ENCODE measurements around the gene LRRIQ3. TPM values are rescaled to one million over a fixed set of nuclear protein-coding genes. Genes with fewer than 3 reads are reported as not detected.
A peak's percentile ranks its signal among the peaks of the same experiment; 100 is the strongest.
"Not testable (repeated sequence)": the region's sequence is repeated elsewhere in the genome, so short reads cannot be mapped to it uniquely, and the experiment has no call there.

LRRIQ3 gene
- total RNA-seq, 1 donor from 2014 or later = 0.35 TPM

DNA sequence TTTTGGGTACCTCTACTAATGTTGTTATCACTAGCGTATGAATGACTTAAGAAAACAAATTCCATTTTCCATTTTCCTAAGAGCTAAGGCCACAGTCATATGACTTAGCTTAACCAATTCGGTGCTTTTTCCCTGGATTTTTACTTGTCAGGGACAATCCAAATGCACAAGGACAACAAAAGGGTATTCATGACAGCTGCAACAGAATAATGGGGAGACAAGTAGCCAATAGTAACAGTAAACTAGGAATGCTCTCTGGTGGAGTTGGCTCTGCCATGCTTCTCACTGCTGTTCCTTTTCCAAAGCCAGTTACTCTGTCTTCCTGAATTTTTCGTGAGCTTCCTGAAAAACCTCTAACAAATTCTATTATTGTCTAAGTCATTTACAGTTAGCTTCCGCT lies 52.9 kb downstream of the LRRIQ3 start:
- ATAC-seq (no peak), DNase-seq (no peak)
- intact Hi-C loops (cut with micrococcal nuclease) = no loop called here

DNA sequence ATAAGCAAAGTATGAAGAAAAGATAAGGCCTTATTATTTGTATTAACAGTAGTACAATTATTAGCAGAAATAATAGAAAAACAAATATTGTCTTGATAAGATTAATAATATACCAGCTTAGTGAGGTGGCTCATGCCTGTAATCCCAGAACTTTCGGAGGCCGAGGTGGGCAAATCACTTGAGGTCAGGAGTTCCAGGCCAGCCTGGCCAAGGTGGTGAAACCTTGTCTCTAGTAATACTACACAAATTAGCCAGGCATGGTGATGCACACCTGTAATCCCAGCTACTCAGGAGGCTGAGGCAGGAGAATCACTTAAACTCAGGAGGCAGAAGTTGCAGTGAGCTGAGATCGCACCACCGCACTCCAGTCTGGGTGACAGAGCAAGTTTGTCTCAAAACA lies 80.6 kb downstream of the LRRIQ3 start:
- DNase-seq; ATAC-seq; intact Hi-C loops (cut with micrococcal nuclease): not testable (repeated sequence)

DNA sequence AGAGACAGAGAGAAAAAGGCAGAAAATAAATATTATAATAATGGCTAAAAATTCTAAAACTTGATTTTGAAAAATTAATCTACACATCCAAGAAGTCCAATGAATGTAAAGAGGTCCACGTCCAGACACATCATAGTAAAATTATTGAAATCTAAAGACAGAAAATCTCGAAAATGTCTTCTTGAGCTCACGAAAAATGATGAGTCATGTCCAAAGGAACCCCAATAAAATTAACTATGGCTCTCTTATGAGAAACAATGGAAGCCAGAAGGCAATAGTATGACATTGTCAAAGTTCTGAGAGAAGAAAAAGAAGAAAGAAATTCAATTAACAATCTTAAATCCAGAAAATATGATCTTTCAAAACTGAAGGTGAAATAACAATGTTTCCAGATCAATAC lies 84.6 kb downstream of the LRRIQ3 start:
- intact Hi-C loops (cut with micrococcal nuclease) = no loop called here
- ATAC-seq = no peak
- no peak for DNase-seq

DNA sequence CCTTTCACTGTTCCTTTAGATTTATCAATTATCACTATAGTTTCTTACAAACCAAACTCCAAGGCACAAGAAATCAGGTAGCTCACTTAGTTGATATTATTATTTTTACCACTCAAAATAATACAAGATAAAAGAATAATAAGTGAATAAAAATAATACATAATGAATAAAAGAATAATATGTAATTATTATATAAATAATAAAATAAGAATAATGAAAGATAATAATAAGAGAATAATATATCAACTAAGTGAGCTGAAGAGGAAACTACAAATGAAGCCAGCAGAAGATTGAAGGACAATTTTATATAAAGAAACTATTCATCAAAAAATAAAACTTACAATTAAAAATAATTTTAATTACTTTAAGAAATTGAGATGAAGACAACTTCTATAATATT lies 90.6 kb downstream of the LRRIQ3 start:
- no peak for DNase-seq
- no peak for ATAC-seq
- intact Hi-C loops (cut with micrococcal nuclease) = no loop called here

DNA sequence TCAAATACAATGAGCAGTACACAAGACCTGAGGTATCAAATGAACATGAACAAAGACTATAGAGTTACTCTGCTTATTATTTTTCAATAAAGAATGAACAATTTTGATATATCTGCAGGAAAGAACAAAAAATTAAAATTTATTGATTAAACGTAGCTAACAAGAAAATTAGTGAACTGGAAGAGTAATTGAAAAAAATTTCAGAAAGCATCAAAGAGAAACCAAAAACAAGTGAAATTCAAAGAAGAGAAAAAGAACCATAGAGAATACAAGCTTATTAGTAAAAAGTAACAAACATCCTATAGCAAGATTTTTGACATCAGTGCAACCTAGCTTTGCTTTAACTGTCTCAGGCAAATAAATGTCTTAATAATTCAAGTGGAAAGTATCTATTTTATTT lies 106.6 kb downstream of the LRRIQ3 start:
- ATAC-seq (no peak), DNase-seq (no peak)
- intact Hi-C loops (cut with micrococcal nuclease) = no loop called here

DNA sequence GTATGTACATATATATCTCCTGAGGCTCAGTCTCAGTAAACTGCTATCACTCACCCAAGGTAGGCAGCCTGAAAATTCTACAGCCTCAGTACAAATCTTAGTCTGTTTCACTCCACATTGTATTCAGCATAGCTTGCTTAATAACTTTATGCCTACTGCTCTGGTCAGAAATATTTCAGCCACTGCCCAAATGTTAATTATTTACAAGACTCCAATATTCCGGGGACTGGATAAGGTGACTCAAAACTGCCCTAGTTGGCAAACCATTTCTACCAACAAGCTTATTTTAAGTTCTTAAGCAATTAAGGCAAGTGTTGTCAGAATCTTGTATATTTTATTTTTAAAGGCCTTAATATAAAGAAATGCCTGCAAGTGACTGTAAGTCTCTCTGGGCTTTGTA lies 114.8 kb downstream of the LRRIQ3 start:
- DNase-seq (no peak), ATAC-seq (no peak)
- intact Hi-C loops (cut with micrococcal nuclease) = no loop called here

DNA sequence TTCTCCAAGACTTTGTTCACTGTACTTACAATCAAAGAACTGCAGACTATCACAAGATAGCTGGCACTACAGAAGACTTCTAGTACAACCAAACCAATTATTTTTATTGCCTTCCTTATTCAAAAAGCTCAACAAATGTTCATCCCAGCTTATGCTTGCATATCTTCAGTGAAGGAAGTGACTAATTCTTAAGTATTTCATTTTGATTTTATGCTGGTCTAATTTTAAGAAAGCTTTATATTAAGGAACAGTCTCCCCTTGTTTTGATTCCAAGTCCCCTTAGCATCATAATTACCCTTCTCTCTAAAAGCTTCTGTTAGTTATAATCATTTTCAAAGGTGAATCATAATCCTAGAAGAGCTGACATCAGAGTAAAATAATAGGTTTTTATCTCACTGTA lies 132.9 kb downstream of the LRRIQ3 start:
- DNase-seq (no peak), ATAC-seq (no peak)
- intact Hi-C loops (cut with micrococcal nuclease) = no loop called here

DNA sequence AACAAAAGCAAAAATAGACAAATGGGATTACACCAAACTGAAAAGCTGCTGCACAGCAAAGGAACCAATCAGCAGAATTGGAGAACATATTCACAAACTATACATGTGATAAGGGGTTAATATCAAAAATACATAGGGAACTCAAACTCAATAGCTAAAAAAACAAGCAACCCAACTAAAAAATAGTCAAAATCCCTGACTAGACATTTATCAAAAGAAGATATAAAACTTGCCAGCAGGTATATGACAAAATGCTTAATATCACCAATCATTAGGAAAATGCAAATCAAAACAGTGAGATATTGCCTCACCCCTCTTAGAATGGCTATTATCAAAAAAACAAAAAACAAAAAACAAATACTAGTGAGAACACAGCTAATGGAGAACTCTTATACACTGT lies 140.3 kb downstream of the LRRIQ3 start:
- intact Hi-C loops (cut with micrococcal nuclease) = no loop called here
- ATAC-seq = no peak
- no peak for DNase-seq

DNA sequence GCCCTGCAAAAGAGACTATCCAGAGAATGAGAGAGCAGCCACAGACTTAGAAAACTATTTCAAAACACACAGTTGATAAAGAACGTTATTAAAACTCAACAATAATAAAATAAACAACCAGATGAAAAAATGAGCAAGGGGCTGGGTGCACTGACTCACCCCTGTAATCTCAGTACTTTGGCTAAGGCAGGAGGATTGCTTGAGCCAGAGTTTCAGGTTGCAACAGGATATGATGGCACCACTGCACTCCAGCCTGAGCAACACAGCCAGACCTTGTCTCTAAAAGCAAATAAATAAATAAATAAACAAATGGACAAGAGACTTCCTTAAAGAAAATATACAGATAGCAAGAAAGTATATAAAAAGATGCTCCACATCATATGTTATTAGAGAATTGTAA lies 144.6 kb downstream of the LRRIQ3 start:
- DNase-seq (no peak), ATAC-seq (no peak)
- intact Hi-C loops (cut with micrococcal nuclease) = no loop called here

DNA sequence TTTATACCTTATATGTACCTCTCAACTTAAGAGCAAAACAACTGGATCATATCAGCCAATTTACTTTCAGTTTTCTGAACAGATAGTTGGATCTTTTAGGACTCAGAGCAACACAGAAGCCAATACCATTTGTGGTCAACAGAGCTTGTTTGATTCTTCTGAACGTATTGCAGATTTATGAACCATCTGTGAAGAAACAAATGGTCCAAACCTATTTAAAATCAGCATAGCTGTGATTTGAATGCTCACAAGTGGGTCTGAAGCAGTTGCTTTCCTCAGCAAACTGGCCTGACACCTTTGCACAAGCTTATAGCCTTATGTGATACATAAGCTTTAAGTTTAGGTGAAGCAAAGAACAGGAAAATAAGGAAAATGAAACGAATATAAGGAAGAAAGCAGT lies 147.6 kb downstream of the LRRIQ3 start:
- DNase-seq = no peak
- no peak for ATAC-seq
- intact Hi-C loops (cut with micrococcal nuclease) = no loop called here

DNA sequence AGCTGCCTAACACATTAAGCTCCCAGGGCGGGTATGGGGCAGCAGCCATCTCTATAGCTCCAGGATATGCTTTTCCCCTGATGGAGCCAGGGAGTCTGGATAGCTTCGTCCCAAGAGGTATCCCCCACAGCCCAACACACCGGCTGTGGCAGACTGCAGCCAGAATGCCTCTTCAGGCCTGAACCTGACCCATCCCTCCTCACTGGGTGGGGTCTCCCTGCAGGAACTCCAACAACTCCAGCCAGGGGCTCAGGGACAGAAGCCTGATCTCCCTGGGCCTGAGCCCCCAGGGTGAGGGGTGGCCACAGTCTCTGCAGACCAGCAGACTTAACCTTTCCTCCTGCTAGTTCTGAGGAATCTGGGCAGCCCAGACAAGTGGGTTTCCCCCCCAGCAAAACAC lies 159.9 kb downstream of the LRRIQ3 start:
- intact Hi-C loops (cut with micrococcal nuclease) = no loop called here
- no peak for ATAC-seq
- no peak for DNase-seq

DNA sequence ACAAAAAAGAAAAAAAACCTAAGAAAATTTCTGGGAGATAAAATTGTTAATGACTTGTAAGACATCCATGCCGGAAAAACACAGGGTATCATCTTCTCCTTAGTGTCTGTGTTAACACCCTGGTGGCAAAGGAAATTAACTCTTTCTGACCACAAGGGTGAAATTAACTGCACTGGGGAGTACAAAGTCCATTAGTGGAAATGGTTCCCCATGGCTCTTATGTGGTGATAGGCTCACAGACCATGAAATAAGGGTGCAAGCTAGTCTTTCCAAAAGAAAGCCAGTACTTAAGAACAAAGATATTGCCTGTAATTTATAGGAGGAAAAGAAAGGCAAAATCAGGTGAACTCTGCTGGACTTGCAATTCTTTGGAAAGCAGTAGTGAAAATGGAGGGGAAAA lies 185.4 kb downstream of the LRRIQ3 start:
- DNase-seq = no peak
- no peak for ATAC-seq
- intact Hi-C loops (cut with micrococcal nuclease) = no loop called here

DNA sequence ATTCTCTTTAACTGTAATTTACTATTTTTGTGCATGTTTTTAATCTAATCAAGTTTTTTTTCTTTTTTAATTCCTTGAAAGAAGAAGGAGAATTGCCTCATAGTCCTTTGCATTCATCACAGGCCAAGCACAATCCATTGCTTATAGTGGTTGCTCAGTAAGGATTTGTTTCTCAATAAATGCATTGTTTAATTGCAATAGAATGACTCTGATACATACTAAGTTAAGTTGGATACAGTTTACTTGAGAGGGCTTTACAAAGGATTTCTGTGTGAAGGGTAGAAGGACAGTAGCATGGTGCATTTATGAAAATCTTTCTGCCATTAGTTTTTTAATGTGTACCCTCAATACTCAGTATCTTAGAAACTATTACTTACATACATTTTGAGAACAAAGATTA lies 186.2 kb downstream of the LRRIQ3 start:
- intact Hi-C loops (cut with micrococcal nuclease) = no loop called here
- ATAC-seq = no peak
- no peak for DNase-seq

DNA sequence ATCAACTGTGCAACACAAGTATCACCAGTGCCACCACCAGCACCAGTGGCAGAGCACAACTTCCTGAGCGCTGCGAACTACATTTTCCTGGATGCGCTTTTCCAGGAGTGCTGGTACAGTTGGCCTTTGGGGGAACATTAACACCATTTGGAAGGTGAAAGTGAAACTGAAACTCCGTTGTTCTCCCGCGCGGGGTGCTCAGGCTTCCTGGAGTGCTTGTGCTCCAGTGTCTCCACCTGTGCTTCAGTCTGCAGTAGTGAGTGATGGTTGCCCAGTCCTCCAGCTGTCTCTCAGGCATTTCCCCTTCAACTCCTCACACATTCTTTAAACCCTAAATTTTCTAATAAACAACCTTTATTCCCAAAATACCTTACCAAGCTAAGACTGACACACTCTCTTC lies 187.8 kb downstream of the LRRIQ3 start:
- ATAC-seq (no peak), DNase-seq (no peak)
- intact Hi-C loops (cut with micrococcal nuclease) = no loop called here

DNA sequence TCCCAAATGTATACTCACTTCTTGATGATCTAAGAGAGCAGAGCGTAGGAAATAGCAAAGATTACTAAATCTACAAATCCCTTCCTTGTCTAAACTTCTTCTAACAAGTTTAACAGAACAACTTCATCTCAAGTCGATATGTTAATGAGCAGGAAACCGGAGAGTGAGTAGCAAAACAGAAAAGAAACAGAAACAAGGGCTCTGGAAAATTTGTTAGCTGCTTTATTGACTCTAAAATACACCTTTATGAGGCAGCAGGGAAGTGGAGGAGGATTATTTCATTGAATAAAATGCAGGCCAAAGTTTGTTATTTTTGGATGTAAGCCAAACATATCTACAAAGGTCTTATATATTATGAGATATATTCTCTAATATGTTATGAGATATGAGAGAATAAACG lies 192.4 kb downstream of the LRRIQ3 start:
- ATAC-seq (no peak), DNase-seq (no peak)
- intact Hi-C loops (cut with micrococcal nuclease) = no loop called here

DNA sequence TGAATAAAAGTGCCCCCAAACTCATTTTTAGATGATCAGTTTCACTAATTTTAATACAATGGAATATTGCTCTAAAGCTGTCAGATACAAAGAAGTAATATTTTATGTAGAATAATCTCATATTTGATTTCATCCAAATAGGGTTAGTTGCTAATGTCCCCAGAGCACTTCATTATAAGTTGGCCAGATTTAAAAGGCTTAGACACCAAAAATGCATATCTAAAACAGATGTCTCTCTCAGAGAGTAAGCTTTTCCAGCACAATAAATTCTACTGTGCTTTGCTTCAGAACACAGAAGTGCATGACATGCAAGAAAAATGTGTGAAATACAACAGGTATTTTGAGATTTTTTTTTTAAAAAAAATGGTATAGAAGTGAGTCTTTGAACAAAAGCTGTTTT lies 194.2 kb downstream of the LRRIQ3 start:
- no peak for DNase-seq
- ATAC-seq = no peak
- intact Hi-C loops (cut with micrococcal nuclease) = no loop called here

DNA sequence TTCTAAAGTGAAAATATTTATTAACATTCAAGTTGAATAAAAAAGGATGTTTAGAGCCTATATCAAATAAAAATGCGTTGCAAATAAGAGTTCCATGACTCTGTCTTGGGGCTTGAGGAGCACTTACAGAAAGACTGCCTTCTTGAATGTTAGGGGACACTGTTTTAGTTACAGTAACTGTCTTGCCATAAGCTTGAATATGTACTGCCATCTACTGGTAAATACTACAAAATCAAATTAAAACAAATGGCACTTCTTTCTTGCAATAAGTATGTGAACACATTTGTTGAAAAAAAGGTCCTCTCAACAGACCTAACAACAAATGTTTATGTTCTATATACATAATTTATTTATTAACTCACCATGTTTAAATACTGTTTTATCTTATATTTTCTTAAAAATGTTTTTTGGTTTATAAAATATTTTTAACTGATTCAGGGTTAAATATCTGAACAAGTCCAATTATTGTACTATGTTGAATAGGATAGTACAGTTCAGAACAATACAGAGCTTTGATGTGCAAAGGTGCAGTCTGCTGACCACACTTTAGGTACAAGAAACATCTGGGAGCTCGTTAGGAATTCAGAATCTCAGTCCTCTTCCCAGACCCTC lies 199.5 kb downstream of the LRRIQ3 start:
- intact Hi-C loops (cut with micrococcal nuclease) = no loop called here

DNA sequence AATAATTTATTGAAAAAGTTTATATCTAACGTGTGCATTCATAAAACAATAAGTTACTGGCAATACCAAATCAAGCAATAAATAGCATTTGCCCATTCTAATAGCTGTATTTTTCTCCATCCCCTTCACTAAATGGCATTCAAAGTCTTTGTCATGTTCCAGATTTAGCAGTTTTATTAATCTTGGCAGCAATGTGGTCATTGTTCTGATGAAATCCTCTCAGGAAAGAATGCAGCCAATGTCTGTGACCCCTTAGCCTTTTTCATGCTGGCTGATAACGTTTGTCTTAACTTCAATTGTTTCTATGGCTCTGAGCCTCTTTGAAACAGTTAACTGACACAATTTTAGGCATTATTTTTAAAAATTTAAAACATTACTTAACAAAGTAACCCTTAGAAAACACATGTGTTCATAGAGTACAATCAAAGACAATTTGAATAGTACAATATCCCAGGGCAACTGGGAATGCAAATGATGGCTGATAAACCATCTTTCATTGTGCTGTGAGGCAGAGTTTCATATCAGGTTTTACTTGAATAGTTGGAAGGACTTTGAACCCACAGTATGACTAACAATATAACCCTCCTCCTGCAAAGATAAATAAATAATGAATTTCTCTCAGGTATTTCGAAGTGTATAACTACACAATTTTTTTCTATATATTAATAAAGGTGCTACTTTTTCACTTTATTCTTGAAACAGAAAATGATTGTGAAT lies 217.5 kb downstream of the LRRIQ3 start:
- ATAC-seq (peak; percentile 40), DNase-seq (no peak)
- intact Hi-C loops (cut with micrococcal nuclease) = no loop called here

More for the DNA sequence above, 199.5 kb downstream of the LRRIQ3 start:
- DNase-seq (no peak), ATAC-seq (no peak)

DNA sequence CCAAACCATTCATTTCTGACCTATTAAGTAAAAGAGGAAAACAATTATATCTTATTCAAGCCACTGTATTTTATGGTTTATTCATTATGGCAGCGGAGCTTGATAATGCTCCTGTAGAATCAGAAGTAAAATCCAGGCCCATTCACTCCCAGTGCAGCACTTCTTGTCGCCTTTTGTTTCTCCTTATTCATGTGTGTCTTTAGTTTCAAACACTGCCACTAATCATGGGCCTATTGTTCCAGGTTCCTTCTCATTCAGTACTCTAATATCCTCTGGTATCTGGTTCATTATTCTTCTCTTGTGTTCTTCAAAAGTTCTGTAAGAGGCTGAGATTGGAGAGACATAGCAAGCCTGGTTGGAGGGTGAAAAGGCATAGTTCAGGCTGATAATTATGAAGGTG lies 218.3 kb downstream of the LRRIQ3 start:
- ATAC-seq (no peak), DNase-seq (no peak)
- intact Hi-C loops (cut with micrococcal nuclease) = no loop called here

DNA sequence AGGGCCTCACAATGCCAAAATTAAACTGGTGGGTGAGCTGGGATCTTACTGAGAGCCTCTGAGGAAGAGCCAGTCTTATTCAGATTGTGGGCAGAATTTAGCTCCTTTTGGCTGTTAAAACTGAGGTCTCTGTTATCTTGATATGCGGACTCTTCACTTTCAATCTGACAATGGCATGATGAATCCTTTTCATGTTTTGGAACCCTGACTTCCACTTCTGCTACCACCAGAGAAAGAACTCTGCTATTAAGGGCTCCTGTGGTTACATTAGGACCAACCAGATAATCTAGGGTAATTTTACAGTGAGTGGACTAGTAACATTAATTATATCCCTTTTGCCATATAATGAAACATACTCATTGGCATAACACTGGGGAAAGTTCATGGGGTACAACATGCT lies 219.0 kb downstream of the LRRIQ3 start:
- intact Hi-C loops (cut with micrococcal nuclease) = no loop called here
- ATAC-seq (no peak), DNase-seq (no peak)
